Stimulated activated CD4-positive, alpha-beta T cell treated with anti-CD3 and anti-CD28 coated beads, Interleukin-4, amount 100 ng/mL, for 4 hours (primary cell): ENCODE data around the gene IFNW1.
"Not testable (repeated sequence)": the region's sequence is repeated elsewhere in the genome, so short reads cannot be mapped to it uniquely, and the experiment has no call there.

Experiments
- DNase-seq, 2 experiments: peaks; one replicate each; pipeline ENCODE4 v3.0.0-alpha.2; 2020

Gene IFNW1

GRCh38 chr9:21141427-21141882 is at the start of gene IFNW1:
Gene IFNW1 (minus strand): TSS chr9:21141832. CDS start chr9:21141570, 262 bp downstream.
- no peak for DNase-seq

GRCh38 chr9:21187487-21187886 is 45.9 kb upstream of the IFNW1 start, which contains the start of gene IFNA4:
Gene IFNA4 (minus strand): TSS chr9:21187587. CDS start chr9:21187531, 56 bp downstream.
- DNase-seq = not testable (repeated sequence)

GRCh38 chr9:21182810-21183736 is 41.4 kb upstream of the IFNW1 start:
- DNase-seq = not testable (repeated sequence)

- no peak for DNase-seq
Observed at GRCh38 chr9:21174671-21175070, 33.0 kb upstream of the IFNW1 start.

GRCh38 chr9:21172156-21172555 is 30.5 kb upstream of the IFNW1 start:
- DNase-seq = no peak

GRCh38 chr9:21171351-21171750 is 29.7 kb upstream of the IFNW1 start:
- DNase-seq = no peak

GRCh38 chr9:21166560-21166959 is 24.9 kb upstream of the IFNW1 start, which contains the start of gene IFNA21:
Gene IFNA21 (minus strand): TSS chr9:21166660. CDS start chr9:21166612, 48 bp downstream.
- not testable (repeated sequence) for DNase-seq

- no peak for DNase-seq
Observed at GRCh38 chr9:21165516-21165915, 23.9 kb upstream of the IFNW1 start.

- no peak for DNase-seq
Observed at GRCh38 chr9:21160178-21160577, 18.5 kb upstream of the IFNW1 start.

GRCh38 chr9:21155501-21155900 is 13.9 kb upstream of the IFNW1 start:
- no peak for DNase-seq

- no peak for DNase-seq
Observed at GRCh38 chr9:21154018-21154608, 12.5 kb upstream of the IFNW1 start.

- no peak for DNase-seq
Observed at GRCh38 chr9:21153336-21154017, 11.8 kb upstream of the IFNW1 start.

GRCh38 chr9:21144603-21145002 is 3.0 kb upstream of the IFNW1 start:
- no peak for DNase-seq

- no peak for DNase-seq
Observed at GRCh38 chr9:21137020-21137419, 4.6 kb downstream of the IFNW1 start.

- no peak for DNase-seq
Observed at GRCh38 chr9:21135736-21136135, 5.9 kb downstream of the IFNW1 start.

GRCh38 chr9:21128186-21128585 is 13.4 kb downstream of the IFNW1 start:
- DNase-seq = not testable (repeated sequence)

- no peak for DNase-seq
Observed at GRCh38 chr9:21121595-21122251, 19.9 kb downstream of the IFNW1 start.

GRCh38 chr9:21121079-21121478 is 20.6 kb downstream of the IFNW1 start:
- DNase-seq = no peak

- no peak for DNase-seq
Observed at GRCh38 chr9:21119093-21119770, 22.4 kb downstream of the IFNW1 start.

GRCh38 chr9:21114311-21114710 is 27.3 kb downstream of the IFNW1 start:
- no peak for DNase-seq

- DNase-seq = no peak
Observed at GRCh38 chr9:21110708-21111576, 30.7 kb downstream of the IFNW1 start.
